ENCODE results near the gene PARK7. TPM values are rescaled to one million over a fixed set of nuclear protein-coding genes. Genes with fewer than 3 reads are reported as not detected.

The PARK7 gene
- polyA plus RNA-seq, 2 donors: 146 to 184 TPM

GRCh38 chr1:8032366-8032910 is 70.9 kb downstream of the PARK7 start:
- Histone ChIP-seq H3K4me3 (ENCODE audit: low read depth in 1 of 2, low read length in 2 of 2) (no peak overlapping the region), H3K27ac (ENCODE audit: low read depth in 2 of 2, low read length in 1 of 2) (no peak overlapping the region), H3K27me3 (ENCODE audit: control insufficient read depth in 1 of 2, insufficient read depth in 2 of 2, low read length in 2 of 2) (no peaks in the 10 kb centered on the region), H3K4me1 (ENCODE audit: control insufficient read depth in 2 of 2, insufficient read depth in 2 of 2, low read length in 1 of 2) (no peaks in the 10 kb centered on the region), H3K36me3 (ENCODE audit: control insufficient read depth in 2 of 2, insufficient read depth in 2 of 2, low read length in 1 of 2) (no peaks in the 10 kb centered on the region), H3K9me3 (ENCODE audit: control insufficient read depth in 2 of 2, insufficient read depth in 1 of 2, low read depth in 1 of 2, low read length in 1 of 2) (no peaks in the 10 kb centered on the region)
- 82 to 91% methylated on average over 3 of the region's 3 CpGs for WGBS, 2 donors

DNA sequence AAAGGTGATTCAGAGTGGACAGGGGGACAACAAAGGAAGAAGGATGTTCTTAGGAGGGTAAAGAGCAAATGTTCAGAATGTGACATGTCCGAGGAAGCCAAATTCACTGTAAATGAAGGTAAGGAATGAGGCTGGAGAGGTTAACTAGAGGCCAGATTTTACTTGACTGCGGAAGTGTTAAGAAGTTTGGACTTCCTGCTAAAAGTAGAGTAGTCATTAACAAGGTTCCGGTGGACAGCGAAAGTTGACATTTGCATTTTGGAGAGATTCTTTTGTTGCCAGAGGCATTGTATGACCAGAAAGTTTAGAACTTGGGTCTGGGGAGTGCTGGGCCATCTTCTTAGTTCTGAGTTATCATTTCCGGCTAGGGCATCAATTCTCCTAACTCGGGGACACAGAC is 71.8 kb downstream of the PARK7 start:
- WGBS, 2 donors: 75 to 86% methylated on average over 6 of the region's 6 CpGs

More for the DNA sequence above, 71.8 kb downstream of the PARK7 start:
- Histone ChIP-seq H3K36me3 (ENCODE audit: control insufficient read depth in 2 of 2, insufficient read depth in 2 of 2, low read length in 1 of 2) (no peaks in the 10 kb centered on the region), H3K4me1 (ENCODE audit: control insufficient read depth in 2 of 2, insufficient read depth in 2 of 2, low read length in 1 of 2) (no peaks in the 10 kb centered on the region), H3K27me3 (ENCODE audit: control insufficient read depth in 1 of 2, insufficient read depth in 2 of 2, low read length in 2 of 2) (no peaks in the 10 kb centered on the region), H3K4me3 (ENCODE audit: low read depth in 1 of 2, low read length in 2 of 2) (no peak overlapping the region), H3K27ac (ENCODE audit: low read depth in 2 of 2, low read length in 1 of 2) (no peak overlapping the region), H3K9me3 (ENCODE audit: control insufficient read depth in 2 of 2, insufficient read depth in 1 of 2, low read depth in 1 of 2, low read length in 1 of 2) (no peaks in the 10 kb centered on the region)

Other genes with a start within 250 kb of the PARK7 start
- gene VAMP3, start 190.4 kb upstream of the PARK7 start, polyA plus RNA-seq: 10 to 100 TPM; 42.2 to 60.0 TPM
- 10 to 100 TPM in 1 of 2 donors, 1 to 10 TPM in 1; 6.6 to 11.8 TPM for gene PER3, start 177.4 kb upstream of the PARK7 start, polyA plus RNA-seq
- gene UTS2, start 108.6 kb upstream of the PARK7 start, polyA plus RNA-seq: under 1 TPM; 0.04 to 0.56 TPM
- gene TNFRSF9, start 20.9 kb upstream of the PARK7 start, polyA plus RNA-seq: under 1 TPM; 0.02 to 0.12 TPM
- gene ERRFI1, start 64.6 kb downstream of the PARK7 start, polyA plus RNA-seq: 10 to 100 TPM; 18.2 to 21.3 TPM

All from esophagus (tissue), 2 donors.